HPDE6-E6E7 (cell line): ENCODE data around the gene ANO9.
"Not testable (repeated sequence)": the region's sequence is repeated elsewhere in the genome, so short reads cannot be mapped to it uniquely, and the experiment has no call there.

Experiments used
- DNase-seq: peaks from one replicate; pipeline ENCODE4 v3.0.0; 2011; ENCODE audit warnings: missing footprints; ENCODE audit errors: extremely low spot score

ANO9 gene

DNA sequence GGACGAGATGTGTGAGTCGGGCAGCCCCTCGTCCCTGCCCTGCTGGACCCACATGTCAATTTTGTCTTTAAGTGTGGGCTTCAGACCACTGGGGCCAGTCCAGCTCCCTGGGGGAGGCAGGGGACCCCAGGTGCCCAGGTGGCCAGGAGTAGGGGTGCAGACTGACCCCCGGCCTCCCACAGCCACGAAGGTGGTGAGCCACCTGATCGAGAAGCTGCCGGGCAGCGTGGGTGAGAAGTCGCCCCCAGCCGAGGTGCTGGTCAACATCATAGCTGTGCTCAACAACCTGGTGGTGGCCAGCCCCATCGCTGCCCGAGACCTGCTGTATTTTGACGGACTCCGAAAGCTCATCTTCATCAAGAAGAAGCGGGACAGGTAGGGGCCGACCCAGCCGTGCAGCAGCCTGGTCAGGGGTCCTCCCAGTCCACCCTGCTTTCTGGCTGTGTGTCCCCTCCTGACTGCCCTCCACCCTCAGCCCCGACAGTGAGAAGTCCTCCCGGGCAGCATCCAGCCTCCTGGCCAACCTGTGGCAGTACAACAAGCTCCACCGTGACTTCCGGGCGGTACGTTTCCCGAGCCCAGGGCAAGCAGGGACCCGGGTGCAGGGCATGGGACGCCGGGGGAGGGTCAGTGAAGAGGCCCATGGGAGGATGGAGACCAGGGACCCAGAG is 37.9 kb downstream of the ANO9 start:
- no peak for DNase-seq

DNA sequence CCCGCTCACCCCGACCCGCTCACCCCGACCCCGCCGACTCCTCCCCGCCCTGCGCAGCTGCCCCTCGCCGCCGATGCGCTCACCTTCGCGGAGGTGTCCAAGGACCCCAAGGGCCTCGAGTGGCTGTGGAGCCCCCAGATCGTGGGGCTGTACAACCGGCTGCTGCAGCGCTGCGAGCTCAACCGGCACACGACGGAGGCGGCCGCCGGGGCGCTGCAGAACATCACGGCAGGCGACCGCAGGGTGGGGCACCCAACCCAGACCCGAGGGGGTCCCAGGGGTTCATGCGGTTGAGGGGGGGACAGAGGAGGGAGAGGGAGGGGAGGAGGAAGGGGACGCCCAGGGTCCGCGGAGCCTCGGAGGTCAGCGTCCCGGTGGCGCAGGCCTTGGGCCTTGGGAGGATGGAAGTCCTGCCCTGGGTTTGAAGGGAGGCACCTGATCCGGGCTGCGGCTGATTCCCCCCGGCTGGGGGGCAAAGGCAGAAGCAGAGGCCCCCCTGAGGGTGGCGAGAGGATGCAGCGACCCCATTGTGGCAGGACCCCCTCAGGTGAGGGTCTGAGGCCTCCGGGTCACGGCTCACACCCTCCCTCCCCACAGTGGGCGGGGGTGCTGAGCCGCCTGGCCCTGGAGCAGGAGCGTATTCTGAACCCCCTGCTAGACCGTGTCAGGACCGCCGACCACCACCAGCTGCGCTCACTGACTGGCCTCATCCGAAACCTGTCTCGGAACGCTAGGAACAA is 38.6 kb downstream of the ANO9 start:
- DNase-seq, result no peak

DNA sequence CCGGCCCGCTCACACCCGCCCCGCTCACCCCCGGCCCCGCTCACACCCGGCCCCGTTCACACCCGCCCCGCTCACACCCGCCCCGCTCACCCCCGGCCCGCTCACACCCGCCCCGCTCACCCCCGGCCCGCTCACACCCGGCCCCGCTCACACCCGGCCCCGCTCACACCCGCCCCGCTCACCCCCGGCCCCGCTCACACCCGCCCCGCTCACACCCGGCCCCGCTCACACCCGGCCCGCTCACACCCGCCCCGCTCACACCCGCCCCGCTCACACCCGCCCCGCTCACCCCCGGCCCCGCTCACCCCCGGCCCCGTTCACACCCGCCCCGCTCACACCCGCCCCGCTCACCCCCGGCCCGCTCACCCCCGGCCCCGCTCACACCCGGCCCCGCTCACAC is 40.6 kb downstream of the ANO9 start:
- not testable (repeated sequence) for DNase-seq

DNA sequence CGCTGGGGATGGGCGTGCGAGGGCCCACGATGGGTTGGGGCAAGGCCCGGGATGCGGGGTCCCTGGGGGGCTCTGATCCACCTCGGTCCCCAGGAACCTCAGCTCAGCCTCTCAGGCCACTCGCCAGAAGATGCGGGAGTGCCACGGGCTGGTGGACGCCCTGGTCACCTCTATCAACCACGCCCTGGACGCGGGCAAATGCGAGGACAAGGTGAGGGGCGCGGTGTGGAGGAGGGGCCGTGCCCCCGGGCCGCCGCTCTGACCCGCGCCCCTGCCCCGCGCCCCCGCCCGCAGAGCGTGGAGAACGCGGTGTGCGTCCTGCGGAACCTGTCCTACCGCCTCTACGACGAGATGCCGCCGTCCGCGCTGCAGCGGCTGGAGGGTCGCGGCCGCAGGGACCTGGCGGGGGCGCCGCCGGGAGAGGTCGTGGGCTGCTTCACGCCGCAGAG is 41.5 kb downstream of the ANO9 start:
- DNase-seq, result no peak

DNA sequence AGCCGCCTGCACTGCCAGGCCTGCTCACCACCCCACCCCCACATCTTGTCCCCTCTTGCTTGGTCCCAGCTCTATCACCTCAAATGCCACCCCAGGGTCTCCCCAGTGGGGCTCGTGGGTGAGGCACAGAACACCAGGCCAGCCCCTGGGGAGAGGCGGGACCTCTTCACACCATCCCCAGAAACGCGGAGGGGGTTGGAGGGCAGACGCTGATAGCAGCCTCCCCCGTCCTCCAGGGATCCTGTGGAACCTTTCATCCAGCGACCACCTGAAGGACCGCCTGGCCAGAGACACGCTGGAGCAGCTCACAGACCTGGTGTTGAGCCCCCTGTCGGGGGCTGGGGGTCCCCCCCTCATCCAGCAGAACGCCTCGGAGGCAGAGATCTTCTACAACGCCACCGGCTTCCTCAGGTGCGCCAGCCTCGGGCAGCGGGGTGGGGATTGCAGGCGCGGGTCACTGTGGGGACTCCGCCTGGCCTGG is 42.0 kb downstream of the ANO9 start:
- no peak for DNase-seq

DNA sequence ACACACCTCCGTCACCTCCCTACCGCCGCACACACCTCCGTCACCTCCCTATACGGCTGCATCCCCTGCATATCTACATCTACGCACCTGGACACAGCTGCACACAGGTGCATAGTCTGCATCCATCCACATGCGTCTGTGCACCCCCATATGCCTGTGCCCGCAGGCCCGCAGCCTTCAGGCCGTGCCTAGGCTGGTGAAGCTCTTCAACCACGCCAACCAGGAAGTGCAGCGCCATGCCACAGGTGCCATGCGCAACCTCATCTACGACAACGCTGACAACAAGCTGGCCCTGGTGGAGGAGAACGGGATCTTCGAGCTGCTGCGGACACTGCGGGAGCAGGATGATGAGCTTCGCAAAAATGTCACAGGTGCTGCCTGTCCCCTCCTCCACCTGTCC is 43.0 kb downstream of the ANO9 start:
- DNase-seq, result no peak

DNA sequence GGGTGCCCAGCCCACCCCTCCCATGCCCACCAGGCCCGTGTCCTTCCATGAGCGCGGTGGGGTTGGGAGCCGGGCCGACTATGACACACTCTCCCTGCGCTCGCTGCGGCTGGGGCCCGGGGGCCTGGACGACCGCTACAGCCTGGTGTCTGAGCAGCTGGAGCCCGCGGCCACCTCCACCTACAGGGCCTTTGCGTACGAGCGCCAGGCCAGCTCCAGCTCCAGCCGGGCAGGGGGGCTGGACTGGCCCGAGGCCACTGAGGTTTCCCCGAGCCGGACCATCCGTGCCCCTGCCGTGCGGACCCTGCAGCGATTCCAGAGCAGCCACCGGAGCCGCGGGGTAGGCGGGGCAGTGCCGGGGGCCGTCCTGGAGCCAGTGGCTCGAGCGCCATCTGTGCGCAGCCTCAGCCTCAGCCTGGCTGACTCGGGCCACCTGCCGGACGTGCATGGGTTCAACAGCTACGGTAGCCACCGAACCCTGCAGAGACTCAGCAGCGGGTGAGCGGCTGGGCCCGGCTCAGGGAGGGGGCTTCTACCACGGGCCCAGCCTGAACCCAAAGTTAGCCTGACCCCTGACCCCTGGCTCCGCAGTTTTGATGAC is 44.8 kb downstream of the ANO9 start:
- no peak for DNase-seq

DNA sequence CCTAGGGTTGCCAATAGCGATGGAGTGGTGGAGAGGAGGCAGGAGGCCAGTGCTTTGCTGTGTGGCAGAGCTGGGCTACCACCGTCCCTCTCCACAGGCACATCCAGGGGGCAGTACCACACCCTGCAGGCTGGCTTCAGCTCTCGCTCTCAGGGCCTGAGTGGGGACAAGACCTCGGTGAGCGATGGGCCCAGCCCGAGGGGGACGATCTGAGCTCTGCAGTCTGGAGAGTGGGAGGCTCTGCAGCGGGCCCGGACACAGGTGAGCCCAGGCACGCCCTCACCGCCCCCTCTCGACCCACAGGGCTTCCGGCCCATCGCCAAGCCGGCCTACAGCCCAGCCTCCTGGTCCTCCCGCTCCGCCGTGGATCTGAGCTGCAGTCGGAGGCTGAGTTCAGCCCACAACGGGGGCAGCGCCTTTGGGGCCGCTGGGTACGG is 45.3 kb downstream of the ANO9 start:
- DNase-seq, result no peak

DNA sequence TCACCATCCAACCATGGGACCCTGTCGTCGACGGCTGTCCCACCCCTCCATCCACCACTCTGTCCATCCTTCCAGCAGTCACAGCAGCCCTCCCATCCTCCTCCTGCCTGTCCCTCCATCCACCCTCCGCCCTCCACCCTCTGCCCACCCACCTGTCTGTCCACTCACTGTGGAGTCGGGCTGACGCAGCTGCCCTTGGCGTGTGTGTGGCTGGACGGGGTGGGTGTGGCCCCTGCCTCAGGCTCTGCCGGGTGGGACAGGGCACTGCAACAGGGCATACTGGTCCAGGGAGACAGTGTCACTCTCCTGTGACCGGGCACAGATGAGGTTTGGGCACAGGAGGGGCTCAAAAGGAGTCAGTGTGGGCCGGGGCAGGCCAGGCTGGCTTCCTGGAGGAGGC is 45.9 kb downstream of the ANO9 start:
- no peak for DNase-seq

DNA sequence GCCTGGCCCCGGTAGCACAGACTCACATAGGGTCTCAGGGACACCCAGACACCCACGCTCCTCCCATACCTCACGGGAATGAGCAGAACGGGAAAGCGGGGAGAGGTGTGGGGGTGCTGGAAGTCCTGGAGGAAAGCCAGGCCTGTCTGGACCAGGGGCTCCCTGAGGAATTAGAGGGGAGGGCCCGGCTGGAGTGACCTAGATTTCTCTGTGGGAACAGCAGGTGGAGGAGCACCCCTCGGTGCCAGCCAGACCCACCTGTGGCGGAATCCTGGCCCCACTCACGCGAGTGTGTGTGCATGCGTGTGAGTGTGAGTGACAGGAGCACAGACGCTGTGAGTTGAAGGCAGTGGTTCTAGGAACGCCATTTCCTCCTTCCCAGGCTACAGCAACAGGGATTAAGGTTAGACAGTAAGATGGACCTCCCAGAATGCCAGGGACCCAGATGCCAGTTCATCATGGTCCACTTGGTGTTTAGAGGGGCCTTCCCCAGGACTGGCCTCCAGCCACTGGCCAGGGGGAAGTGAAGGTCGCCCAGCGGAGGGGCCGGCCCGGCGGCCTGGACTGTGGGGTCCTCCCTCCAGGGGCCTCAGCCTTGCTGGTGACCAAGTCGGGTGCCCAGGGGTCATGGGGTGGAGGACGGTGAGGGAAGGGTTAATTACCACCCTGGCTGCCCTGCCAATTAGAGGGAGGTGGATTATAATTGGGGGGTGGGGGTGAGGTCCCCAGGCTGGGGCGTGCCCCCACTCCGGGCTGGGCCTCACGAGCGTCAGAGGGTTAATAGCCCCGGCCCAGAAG is 46.8 kb downstream of the ANO9 start:
- DNase-seq, result no peak

DNA sequence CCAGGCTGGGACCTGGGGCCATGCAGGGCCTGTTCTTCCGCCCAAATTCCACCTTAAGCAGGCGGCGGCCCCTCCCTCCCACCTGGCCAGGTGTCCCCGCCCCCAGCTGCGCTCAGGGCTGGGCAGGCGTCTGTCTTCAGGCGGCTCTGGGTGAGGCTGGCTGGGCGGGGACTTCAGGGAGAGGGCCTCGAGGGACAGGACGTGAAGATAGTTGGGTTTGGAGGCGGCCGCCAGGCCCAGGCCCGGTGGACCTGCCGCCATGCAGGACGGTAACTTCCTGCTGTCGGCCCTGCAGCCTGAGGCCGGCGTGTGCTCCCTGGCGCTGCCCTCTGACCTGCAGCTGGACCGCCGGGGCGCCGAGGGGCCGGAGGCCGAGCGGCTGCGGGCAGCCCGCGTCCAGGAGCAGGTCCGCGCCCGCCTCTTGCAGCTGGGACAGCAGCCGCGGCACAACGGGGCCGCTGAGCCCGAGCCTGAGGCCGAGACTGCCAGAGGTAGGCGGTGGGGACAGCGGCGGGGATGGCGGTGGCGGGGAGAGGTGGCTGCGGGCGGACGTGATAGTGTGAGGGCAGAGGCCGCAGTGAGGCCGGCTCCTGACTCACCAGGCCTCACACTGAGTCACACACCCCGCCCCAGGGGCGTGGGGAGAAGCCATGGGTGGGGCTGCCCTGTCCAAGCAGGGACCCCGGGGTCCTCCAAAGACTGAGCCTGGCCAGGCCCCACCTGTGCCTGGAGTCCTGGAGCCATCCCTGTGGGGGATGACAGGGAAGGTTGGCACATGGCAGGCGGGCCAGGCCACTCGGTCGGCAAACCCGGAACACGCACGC is 47.6 kb downstream of the ANO9 start, which contains the start of gene PKP3:
TSS of gene PKP3 (plus strand) at position 176 of the 824 bp plus-strand sequence. CDS start at position 260, 84 bp downstream.
- DNase-seq, result peak; percentile 93

DNA sequence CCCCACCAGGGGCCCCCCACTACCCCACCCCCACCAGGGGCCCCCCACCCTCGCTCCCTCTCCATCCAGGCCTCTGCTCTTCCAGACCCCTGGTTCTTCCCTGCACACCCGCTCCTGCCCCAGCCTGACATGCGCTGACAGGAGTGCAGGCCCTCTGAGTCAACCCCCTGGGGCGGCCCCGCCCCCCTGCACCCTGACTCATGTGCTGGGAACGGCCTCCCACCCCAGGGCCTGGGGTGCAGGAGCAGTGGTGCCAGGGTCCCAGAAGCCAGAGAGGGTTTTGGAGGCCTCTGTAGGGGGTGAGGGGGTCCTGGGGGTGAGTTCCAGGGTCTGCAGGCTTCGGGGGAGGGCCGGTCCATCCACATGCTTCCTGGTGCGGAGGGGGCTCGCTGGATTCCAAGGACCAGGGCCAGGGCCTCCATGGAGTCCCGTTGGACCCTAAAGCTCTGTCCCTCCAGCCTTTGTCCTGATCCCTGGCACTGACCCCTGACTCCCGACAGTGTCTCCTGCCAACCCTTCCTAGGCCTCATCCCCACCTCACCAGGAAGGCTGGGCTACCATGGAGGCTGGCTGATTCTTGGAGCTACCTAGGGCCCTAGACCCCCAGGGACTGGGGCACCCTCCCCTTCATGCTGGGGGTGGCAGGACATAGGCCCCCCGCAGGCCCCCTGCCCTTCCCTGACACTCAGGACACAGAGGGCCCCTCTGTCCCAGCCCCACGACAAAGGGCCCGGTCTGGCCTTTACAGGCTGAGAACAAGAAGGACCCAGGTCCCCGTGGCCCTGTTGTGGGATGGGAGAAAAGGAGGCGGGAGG is 48.4 kb downstream of the ANO9 start:
- DNase-seq, result peak; percentile 96

DNA sequence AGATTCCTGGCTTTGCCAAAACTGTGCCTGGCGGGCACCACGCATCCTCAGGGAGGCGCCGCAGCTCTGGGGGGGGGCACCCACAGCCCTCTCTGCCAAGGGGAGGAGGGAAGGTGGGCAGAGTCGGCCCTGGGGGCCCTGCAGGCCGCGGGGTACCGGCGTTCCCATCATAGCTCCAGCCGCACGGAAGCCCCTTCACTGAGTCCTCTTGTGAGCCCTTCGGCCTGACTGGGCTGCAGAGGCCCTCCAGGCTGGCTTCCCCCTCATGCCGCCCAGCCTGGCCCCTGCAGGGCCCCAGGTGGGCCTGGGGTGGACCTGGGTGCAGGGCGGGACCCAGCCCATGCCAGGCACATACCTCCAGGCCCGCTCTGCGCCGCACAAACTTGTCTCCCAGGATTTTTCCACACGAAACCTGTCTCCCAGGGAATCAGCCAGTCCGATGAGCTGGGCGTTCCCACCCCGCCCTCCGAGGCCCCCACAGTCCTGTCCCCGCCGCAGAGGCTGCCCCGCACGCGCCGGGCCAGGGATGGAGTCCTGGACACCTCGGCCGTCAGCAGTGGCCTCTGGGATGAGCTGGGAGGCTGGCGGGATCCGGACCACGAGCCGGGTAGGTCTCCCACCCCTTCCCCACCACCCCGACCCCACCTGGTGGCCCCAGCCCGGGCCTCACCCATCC is 49.6 kb downstream of the ANO9 start:
- no peak for DNase-seq

DNA sequence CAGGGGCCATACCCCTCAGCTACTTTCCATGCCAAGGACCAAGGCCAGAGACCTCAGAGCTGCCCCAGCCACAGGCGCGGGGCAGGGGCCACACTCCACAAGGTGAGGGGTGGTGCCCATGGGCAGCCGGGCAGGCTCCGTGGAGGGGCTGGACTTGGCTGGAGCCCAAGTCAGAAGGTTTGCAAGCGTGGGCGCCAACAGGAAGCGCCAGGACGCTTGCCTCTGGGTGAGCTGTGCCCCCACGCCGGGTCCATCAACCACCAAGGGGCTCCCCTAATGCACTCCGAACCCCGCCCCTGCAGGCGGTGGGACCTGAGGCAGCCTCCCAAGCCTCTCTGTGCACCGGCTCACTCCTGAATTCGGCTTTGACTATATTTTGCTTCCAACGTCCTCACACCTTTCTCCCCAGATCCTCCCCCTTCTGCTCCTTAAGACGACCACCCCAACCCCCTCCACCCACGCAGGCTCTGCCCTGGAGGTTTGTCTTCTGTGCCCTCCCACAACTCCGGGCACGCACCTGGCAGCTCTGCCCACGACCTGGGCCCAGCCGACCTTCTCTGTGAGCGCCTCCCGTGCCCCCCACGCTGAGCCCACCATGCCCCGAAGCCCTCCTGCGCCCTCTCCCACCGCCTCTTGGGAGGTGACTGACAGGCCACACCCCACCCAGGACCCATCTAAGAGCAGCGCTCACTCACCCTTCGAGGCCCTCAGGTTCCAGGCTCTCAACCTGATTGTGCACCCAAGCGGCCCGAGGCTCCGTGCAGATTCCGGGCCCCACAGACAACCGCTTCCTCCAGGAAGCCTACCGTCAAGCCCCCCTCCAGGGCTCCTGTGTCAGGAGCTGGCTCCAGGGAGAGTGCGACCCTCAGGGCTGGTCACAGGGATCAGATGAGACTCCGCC is 50.4 kb downstream of the ANO9 start:
- DNase-seq, result no peak

DNA sequence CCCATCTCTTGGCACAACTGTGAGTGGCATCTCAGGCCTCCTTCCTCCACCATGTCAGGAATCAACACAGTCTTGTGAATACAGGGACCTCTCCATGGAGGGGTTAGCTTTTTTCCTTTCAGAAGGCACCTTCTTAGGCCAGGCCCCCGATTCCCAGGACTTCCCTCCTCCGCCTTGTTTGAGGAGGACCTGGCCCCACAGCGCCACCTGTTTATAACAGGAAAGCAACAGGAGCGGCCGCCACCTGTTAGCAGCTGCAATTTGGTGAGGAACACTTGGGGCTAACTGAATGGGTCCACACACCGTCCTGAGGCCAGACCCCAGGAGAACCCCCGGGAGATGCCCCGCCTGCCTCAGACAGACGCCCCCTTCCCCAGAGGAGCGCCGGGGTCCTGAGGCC is 51.6 kb downstream of the ANO9 start:
- no peak for DNase-seq

DNA sequence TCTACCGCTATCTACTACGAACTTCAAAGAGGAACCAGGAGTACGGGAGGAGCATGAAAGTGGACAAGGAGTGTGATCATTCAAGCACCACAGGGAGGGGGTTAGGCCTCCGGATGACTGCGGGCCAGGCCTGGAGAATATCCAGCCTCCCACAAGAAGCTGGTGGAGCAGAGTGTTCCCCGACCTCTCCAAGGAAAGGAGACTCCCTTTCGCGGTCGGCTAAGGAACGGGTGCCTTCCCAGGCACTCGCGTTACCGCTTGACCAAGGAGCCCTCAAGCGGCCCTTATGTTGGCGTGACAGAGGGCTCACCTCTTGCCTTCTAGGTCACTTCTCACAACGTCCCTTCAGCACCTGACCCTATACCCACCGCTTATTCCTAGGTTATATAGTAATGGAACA is 52.4 kb downstream of the ANO9 start:
- not testable (repeated sequence) for DNase-seq

DNA sequence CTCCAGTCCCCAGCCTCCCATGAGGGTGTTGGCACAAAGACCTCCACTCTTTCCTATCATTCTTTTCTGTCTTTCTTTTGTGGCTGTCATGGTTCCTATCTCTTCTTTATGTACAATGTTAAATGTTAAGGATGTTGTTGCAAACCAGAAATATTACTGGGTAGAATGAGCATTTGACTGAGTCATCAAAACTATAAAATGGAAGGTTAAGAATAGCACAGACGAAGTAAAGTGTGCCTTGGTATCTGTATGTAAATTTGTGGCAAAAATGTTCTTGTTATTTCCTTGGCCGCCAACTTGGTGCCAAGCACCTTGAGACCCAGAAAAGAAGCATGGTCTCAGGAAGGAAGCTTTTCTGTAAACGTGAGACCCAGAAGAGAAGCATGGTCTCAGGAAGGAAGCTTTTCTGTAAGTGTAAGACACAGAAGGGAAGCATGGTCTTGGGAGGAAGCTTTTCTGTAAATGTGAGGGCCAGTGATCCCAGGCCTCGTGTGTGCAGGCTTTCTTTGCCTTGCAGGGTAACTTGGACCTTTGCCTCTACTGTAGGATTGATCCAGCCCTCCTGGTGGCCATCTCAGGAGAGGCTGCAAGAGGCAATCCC is 54.5 kb downstream of the ANO9 start:
- no peak for DNase-seq

DNA sequence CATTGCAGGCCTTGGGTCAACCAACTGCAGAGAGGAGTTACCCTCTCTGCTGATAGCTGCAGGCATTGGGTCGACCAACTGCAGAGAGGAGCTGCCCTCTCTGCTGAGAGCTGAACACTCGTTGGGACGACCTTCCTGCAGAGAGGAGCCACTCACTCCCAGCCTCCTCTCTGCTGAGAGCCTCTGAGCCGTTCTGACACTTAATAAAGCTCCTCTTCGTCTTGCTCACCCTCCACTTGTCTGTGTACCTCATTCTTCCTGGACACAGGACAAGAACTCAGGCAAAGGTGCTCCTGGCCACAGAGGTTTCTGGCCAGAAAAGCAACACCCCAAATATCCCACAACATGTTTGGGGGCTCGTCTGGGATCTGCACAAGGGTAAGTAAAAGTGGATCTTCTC is 55.3 kb downstream of the ANO9 start:
- no peak for DNase-seq
